Keratinocyte (primary cell): ENCODE results near the gene OR1F1.

Experiments
- EZH2 ChIP-seq: IDR thresholded peaks from one replicate; pipeline ENCODE4 v1.6.1; 2012; ENCODE audit warnings: inconsistent platforms, mild to moderate bottlenecking, low read length, moderate library complexity
- TF ChIP-seq, protein P1 (sequence below), 3 experiments: IDR thresholded peaks in 1 of 3; conservative IDR thresholded peaks in 1 of 3; optimal IDR thresholded peaks in 1 of 3; 2 replicates in 2 of 3; 3 replicates in 1 of 3; pipeline versions ENCODE3 to v1.5.1; 2011; ENCODE audit warnings: low read length in 3 of 3, mild to moderate bottlenecking in 3 of 3, moderate library complexity in 2 of 3, control low read depth in 1 of 3, inconsistent platforms in 1 of 3; ENCODE audit not compliant: insufficient read depth in 2 of 3; ENCODE audit errors: extremely low read depth in 1 of 3

DNA sequence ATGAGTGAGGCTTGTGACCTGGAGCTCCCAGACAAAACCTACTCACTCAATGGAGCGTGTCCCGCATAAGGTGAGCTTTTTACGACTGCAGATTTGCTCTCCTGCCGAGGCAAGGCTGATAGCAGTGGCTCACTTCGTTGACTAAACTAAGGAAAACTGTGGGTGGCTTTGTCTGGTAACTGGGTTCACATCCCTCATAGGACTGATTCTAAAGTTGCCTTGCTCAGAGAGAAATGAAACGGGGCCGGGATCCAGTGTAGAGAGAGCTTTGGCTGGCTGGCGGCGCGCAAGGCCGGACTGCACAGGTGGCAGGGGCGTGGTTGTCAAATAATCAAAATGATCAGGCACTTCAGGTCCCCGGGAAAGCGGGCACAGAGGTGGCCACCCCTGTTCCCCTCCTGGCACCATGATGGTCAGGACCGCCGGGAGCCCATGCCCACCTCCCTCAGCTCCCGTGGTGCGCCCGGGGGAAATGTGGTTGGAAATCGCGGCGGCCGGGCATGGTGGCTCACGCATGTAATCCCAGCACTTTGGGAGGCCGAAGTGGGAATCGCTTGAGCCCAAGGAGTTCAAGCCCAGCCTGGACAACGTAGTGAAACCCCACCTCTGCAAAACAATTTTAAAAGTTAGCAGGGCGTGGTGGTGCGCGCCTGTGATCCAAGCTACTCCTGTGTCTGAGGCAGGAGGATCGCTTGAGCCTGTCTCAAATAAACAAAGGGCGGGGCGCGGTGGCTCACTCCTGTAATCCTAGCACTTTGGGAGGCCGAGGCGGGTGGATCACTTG, 26.6 kb upstream of the OR1F1 start:
- TF ChIP-seq, protein P1, sequence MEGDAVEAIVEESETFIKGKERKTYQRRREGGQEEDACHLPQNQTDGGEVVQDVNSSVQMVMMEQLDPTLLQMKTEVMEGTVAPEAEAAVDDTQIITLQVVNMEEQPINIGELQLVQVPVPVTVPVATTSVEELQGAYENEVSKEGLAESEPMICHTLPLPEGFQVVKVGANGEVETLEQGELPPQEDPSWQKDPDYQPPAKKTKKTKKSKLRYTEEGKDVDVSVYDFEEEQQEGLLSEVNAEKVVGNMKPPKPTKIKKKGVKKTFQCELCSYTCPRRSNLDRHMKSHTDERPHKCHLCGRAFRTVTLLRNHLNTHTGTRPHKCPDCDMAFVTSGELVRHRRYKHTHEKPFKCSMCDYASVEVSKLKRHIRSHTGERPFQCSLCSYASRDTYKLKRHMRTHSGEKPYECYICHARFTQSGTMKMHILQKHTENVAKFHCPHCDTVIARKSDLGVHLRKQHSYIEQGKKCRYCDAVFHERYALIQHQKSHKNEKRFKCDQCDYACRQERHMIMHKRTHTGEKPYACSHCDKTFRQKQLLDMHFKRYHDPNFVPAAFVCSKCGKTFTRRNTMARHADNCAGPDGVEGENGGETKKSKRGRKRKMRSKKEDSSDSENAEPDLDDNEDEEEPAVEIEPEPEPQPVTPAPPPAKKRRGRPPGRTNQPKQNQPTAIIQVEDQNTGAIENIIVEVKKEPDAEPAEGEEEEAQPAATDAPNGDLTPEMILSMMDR (optimal IDR thresholded peaks at IDR 0.05 in 1 of 3, IDR thresholded peaks at IDR 0.05 in 1 of 3, conservative IDR thresholded peaks at IDR 0.05 in 1 of 3; ENCODE audit: extremely low read depth in 1 of 3, insufficient read depth in 2 of 3, low read length in 3 of 3): no peak
- TF ChIP-seq EZH2: no peak
